Subcutaneous abdominal adipose tissue (tissue), 5 donors: ENCODE results near the gene HPSE2.

Source experiments
- H3K27ac ChIP-seq: one replicate; pipeline ENCODE4 v1.7.0; 2013; ENCODE audit warnings: low read depth, mild to moderate bottlenecking, inconsistent platforms, low read length, moderate library complexity
- H3K27me3 ChIP-seq, 5 donors: one replicate each; pipeline ENCODE4 v1.7.0; 2013; ENCODE audit warnings: low read length in 5 of 5, inconsistent platforms in 1 of 5; ENCODE audit not compliant: control insufficient read depth in 5 of 5, insufficient read depth in 4 of 5
- H3K36me3 ChIP-seq, 5 donors: one replicate each; pipeline ENCODE4 v1.7.0; 2013; ENCODE audit warnings: low read length in 5 of 5; ENCODE audit not compliant: control insufficient read depth in 5 of 5, insufficient read depth in 5 of 5
- H3K4me1 ChIP-seq, 5 donors: one replicate each; pipeline ENCODE4 v1.7.0; 2013; ENCODE audit warnings: low read length in 5 of 5, mild to moderate bottlenecking in 3 of 5, moderate library complexity in 1 of 5; ENCODE audit not compliant: control insufficient read depth in 5 of 5, insufficient read depth in 5 of 5
- H3K4me3 ChIP-seq, 5 donors: one replicate each; pipeline ENCODE4 v1.7.0; 2013; ENCODE audit warnings: low read length in 5 of 5, low read depth in 1 of 5
- H3K9ac ChIP-seq, 5 donors: one replicate each; pipeline ENCODE4 v1.7.0; 2013; ENCODE audit warnings: low read length in 5 of 5, mild to moderate bottlenecking in 4 of 5, moderate library complexity in 3 of 5
- H3K9me3 ChIP-seq, 5 donors: one replicate each; pipeline ENCODE4 v1.7.0; 2013; ENCODE audit warnings: low read length in 5 of 5; ENCODE audit not compliant: control insufficient read depth in 5 of 5
- donor health status: healthy.
- donor health status: healthy.
- donor health status: healthy.
- donor health status: healthy.
- donor health status: healthy.

Gene HPSE2

GRCh38 chr10:98885378-98885777 is 350.3 kb downstream of the HPSE2 start:
- Histone ChIP-seq H3K27me3 (no peaks in the 10 kb centered on the region), H3K4me1 (no peaks in the 10 kb centered on the region), H3K9me3 (no peaks in the 10 kb centered on the region), H3K9ac (no peak overlapping the region), H3K27ac (no peak overlapping the region), H3K4me3 (no peak overlapping the region), H3K36me3 (no peaks in the 10 kb centered on the region)

- Histone ChIP-seq H3K4me1 (no peaks in the 10 kb centered on the region), H3K27me3 (no peaks in the 10 kb centered on the region), H3K36me3 (no peaks in the 10 kb centered on the region)
These were observed 353.9 kb downstream of the HPSE2 start for GRCh38 chr10:98881789-98882188.

GRCh38 chr10:98880971-98881370 is 354.7 kb downstream of the HPSE2 start:
- Histone ChIP-seq H3K4me3 (no peak overlapping the region), H3K27ac (no peak overlapping the region), H3K9me3 (no peaks in the 10 kb centered on the region)

More at GRCh38 chr10:98881789-98882188, 353.9 kb downstream of the HPSE2 start:
- no peak overlapping the region for H3K4me3 ChIP-seq
- H3K9me3 ChIP-seq: no peaks in the 10 kb centered on the region
- no peak overlapping the region for H3K9ac ChIP-seq
- no peak overlapping the region for H3K27ac ChIP-seq

GRCh38 chr10:98878921-98879320 is 356.7 kb downstream of the HPSE2 start:
- Histone ChIP-seq H3K9ac (no peak overlapping the region), H3K9me3 (no peaks in the 10 kb centered on the region), H3K4me1 (no peaks in the 10 kb centered on the region), H3K4me3 (no peak overlapping the region), H3K27me3 (no peaks in the 10 kb centered on the region), H3K36me3 (no peaks in the 10 kb centered on the region), H3K27ac (no peak overlapping the region)

More at GRCh38 chr10:98880971-98881370, 354.7 kb downstream of the HPSE2 start:
- H3K4me1 ChIP-seq: no peaks in the 10 kb centered on the region
- no peaks in the 10 kb centered on the region for H3K36me3 ChIP-seq
- H3K27me3 ChIP-seq: no peaks in the 10 kb centered on the region
- H3K9ac ChIP-seq: no peak overlapping the region

- Histone ChIP-seq H3K9ac (no peak overlapping the region), H3K9me3 (no peaks in the 10 kb centered on the region), H3K4me1 (no peaks in the 10 kb centered on the region), H3K27ac (no peak overlapping the region), H3K27me3 (no peaks in the 10 kb centered on the region), H3K4me3 (no peak overlapping the region), H3K36me3 (no peaks in the 10 kb centered on the region)
These were observed 357.2 kb downstream of the HPSE2 start for GRCh38 chr10:98878418-98878817.

GRCh38 chr10:98861962-98862361 is 373.7 kb downstream of the HPSE2 start:
- H3K4me3 ChIP-seq: no peak overlapping the region
- no peak overlapping the region for H3K9ac ChIP-seq
- no peaks in the 10 kb centered on the region for H3K27me3 ChIP-seq
- H3K36me3 ChIP-seq: no peaks in the 10 kb centered on the region
- no peaks in the 10 kb centered on the region for H3K4me1 ChIP-seq
- H3K27ac ChIP-seq: no peak overlapping the region
- H3K9me3 ChIP-seq: peaks cover 0 to 12% (median 4%) of the 10 kb centered on the region in 5 donors

GRCh38 chr10:98858525-98858924 is 377.1 kb downstream of the HPSE2 start:
- no peak overlapping the region for H3K9ac ChIP-seq
- no peaks in the 10 kb centered on the region for H3K36me3 ChIP-seq
- no peaks in the 10 kb centered on the region for H3K9me3 ChIP-seq
- no peaks in the 10 kb centered on the region for H3K27me3 ChIP-seq
- H3K4me3 ChIP-seq: no peak overlapping the region
- H3K27ac ChIP-seq: no peak overlapping the region
- no peaks in the 10 kb centered on the region for H3K4me1 ChIP-seq

- Histone ChIP-seq H3K9me3 (no peaks in the 10 kb centered on the region), H3K27me3 (no peaks in the 10 kb centered on the region), H3K4me3 (no peak overlapping the region), H3K9ac (no peak overlapping the region), H3K4me1 (no peaks in the 10 kb centered on the region), H3K27ac (no peak overlapping the region), H3K36me3 (no peaks in the 10 kb centered on the region)
These were observed 380.1 kb downstream of the HPSE2 start for GRCh38 chr10:98855403-98856189.

GRCh38 chr10:98852686-98853085 is 383.0 kb downstream of the HPSE2 start:
- Histone ChIP-seq H3K36me3 (no peaks in the 10 kb centered on the region), H3K9ac (no peak overlapping the region), H3K27me3 (no peaks in the 10 kb centered on the region), H3K4me1 (no peaks in the 10 kb centered on the region), H3K4me3 (no peak overlapping the region), H3K9me3 (no peaks in the 10 kb centered on the region), H3K27ac (no peak overlapping the region)

GRCh38 chr10:98848361-98848760 is 387.3 kb downstream of the HPSE2 start:
- Histone ChIP-seq H3K27ac (no peak overlapping the region), H3K9me3 (no peaks in the 10 kb centered on the region), H3K36me3 (no peaks in the 10 kb centered on the region), H3K9ac (no peak overlapping the region), H3K4me3 (no peak overlapping the region), H3K4me1 (no peaks in the 10 kb centered on the region), H3K27me3 (no peaks in the 10 kb centered on the region)
